KMS-11 (cell line): ENCODE data around the gene SMC5.

Experiments used
- H2AFZ ChIP-seq: fragments of 200-600 bp; sonication (generic); 2 replicates; pipeline ENCODE4 v1.6.1; 2016; ENCODE audit warnings: antibody characterized with exemption, mixed run types, low read depth
- H3K27ac ChIP-seq: fragments of 200-600 bp; sonication (generic); 2 replicates; pipeline ENCODE4 v1.6.1; 2016; ENCODE audit warnings: mild to moderate bottlenecking, mixed run types
- H3K27me3 ChIP-seq: fragments of 200-600 bp; sonication (generic); 2 replicates; pipeline ENCODE4 v1.6.1; 2017; ENCODE audit warnings: mild to moderate bottlenecking, low read depth, mixed run types, moderate library complexity; ENCODE audit not compliant: insufficient read depth
- H3K36me3 ChIP-seq: fragments of 200-600 bp; sonication (generic); 2 replicates; pipeline ENCODE4 v1.6.1; 2017; ENCODE audit warnings: mild to moderate bottlenecking, mixed run types; ENCODE audit not compliant: insufficient read depth
- H3K4me1 ChIP-seq: fragments of 200-600 bp; sonication (generic); 2 replicates; pipeline ENCODE4 v1.6.1; 2016; ENCODE audit warnings: mild to moderate bottlenecking, low read depth, mixed run types; ENCODE audit not compliant: poor library complexity, severe bottlenecking
- H3K4me2 ChIP-seq: fragments of 200-600 bp; sonication (generic); 2 replicates; pipeline ENCODE4 v1.7.0; 2016; ENCODE audit warnings: mild to moderate bottlenecking, mixed run types
- H3K4me3 ChIP-seq: fragments of 200-600 bp; sonication (generic); IDR thresholded peaks from 2 replicates; pipeline ENCODE4 v1.6.1; 2017; ENCODE audit warnings: low read depth, low read length, mixed read lengths; ENCODE audit not compliant: insufficient read depth
- H3K79me2 ChIP-seq: fragments of 200-600 bp; sonication (generic); 2 replicates; pipeline ENCODE4 v1.6.1; 2016; ENCODE audit warnings: low read depth, mixed run types; ENCODE audit not compliant: insufficient read depth
- H3K9ac ChIP-seq: fragments of 200-600 bp; sonication (generic); 2 replicates; pipeline ENCODE4 v1.6.1; 2016; ENCODE audit warnings: mild to moderate bottlenecking, mixed run types
- H4K20me1 ChIP-seq: fragments of 200-600 bp; sonication (generic); 2 replicates; pipeline ENCODE4 v1.6.1; 2016; ENCODE audit warnings: mild to moderate bottlenecking, mixed run types; ENCODE audit not compliant: insufficient read depth
- CTCF ChIP-seq: fragments of 200-600 bp; sonication (generic); conservative IDR thresholded peaks from 2 replicates; pipeline ENCODE4 v1.6.1; 2017; ENCODE audit warnings: low read depth, mild to moderate bottlenecking, antibody characterized with exemption, low read length, moderate library complexity, mixed read lengths

The SMC5 gene

DNA sequence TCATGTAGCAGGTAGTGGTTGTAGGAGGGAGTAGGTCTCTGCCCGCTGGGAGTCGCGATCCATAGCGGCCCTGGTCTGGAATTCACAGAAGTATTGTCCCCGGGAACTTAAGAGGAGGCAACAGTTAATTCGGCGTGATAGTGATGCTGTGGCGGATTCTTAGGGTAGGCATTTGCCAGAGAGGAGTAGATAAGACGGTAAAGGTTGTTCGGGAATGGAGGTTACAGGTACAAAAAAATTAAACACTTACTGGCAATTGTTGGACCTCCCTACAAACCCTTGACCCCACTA is 679 bp downstream of the SMC5 start:
- Histone ChIP-seq H3K4me3 (no peak overlapping the region), H3K27me3 (no peaks in the 10 kb centered on the region), H3K27ac (peak overlapping the region; percentile 88), H4K20me1 (no peaks in the 10 kb centered on the region; the same call in 1 of the 2 replicates), H2AFZ (peak overlapping the region; percentile 85), H3K36me3 (peaks cover 3% of the 10 kb centered on the region; the same call in 1 of the 2 replicates), H3K4me2 (peak overlapping the region; percentile 77), H3K79me2 (peaks cover 54% of the 10 kb centered on the region), H3K9ac (peak overlapping the region; percentile 95), H3K4me1 (peaks cover 26% of the 10 kb centered on the region)
- no peak for TF ChIP-seq CTCF

- peak overlapping the region; percentile 95; the same call in 1 of the 2 replicates for H3K9ac ChIP-seq
- H3K4me3 ChIP-seq, result no peak overlapping the region
- peak overlapping the region; percentile 77 for H3K4me2 ChIP-seq
- no peaks in the 10 kb centered on the region for H3K27me3 ChIP-seq
- peaks cover 55% of the 10 kb centered on the region for H3K79me2 ChIP-seq
- peaks cover 26% of the 10 kb centered on the region for H3K4me1 ChIP-seq
- no peak overlapping the region for H2AFZ ChIP-seq
- no peak for TF ChIP-seq CTCF
- H3K36me3 ChIP-seq, result peaks cover 4% of the 10 kb centered on the region; the same call in 1 of the 2 replicates
- H4K20me1 ChIP-seq, result no peaks in the 10 kb centered on the region; the same call in 1 of the 2 replicates
- no peak overlapping the region for H3K27ac ChIP-seq
These were observed 1.2 kb downstream of the SMC5 start for GRCh38 chr9:70260007-70260443.

GRCh38 chr9:70260606-70261005 is 1.8 kb downstream of the SMC5 start:
- no peak overlapping the region for H3K4me3 ChIP-seq
- TF ChIP-seq CTCF, result no peak
- H4K20me1 ChIP-seq, result no peaks in the 10 kb centered on the region; the same call in 1 of the 2 replicates
- no peaks in the 10 kb centered on the region for H3K27me3 ChIP-seq
- peaks cover 4% of the 10 kb centered on the region; the same call in 1 of the 2 replicates for H3K36me3 ChIP-seq
- H3K4me1 ChIP-seq, result peaks cover 26% of the 10 kb centered on the region
- no peak overlapping the region for H3K27ac ChIP-seq
- H3K79me2 ChIP-seq, result peaks cover 55% of the 10 kb centered on the region
- no peak overlapping the region for H3K9ac ChIP-seq
- no peak overlapping the region for H2AFZ ChIP-seq
- H3K4me2 ChIP-seq, result peak overlapping the region; percentile 77; the same call in 1 of the 2 replicates

GRCh38 chr9:70261131-70261870 is 2.5 kb downstream of the SMC5 start:
- peak overlapping the region; percentile 77; the same call in 1 of the 2 replicates for H3K4me2 ChIP-seq
- no peak overlapping the region for H2AFZ ChIP-seq
- H3K27ac ChIP-seq, result no peak overlapping the region
- peaks cover 4% of the 10 kb centered on the region; the same call in 1 of the 2 replicates for H3K36me3 ChIP-seq
- H3K4me1 ChIP-seq, result peaks cover 26% of the 10 kb centered on the region
- H3K79me2 ChIP-seq, result peaks cover 55% of the 10 kb centered on the region
- H3K27me3 ChIP-seq, result no peaks in the 10 kb centered on the region
- H3K4me3 ChIP-seq, result no peak overlapping the region
- no peak for TF ChIP-seq CTCF
- H4K20me1 ChIP-seq, result no peaks in the 10 kb centered on the region; the same call in 1 of the 2 replicates
- no peak overlapping the region for H3K9ac ChIP-seq
